Esophagus squamous epithelium (tissue), 5 donors: ENCODE measurements around the gene COPG2. TPM values are rescaled to one million over a fixed set of nuclear protein-coding genes. Genes with fewer than 3 reads are reported as not detected.
A peak's percentile ranks its signal among the peaks of the same experiment; 100 is the strongest.

ENCODE experiments used
- DNase-seq: peaks from one replicate; lab custom pipeline; 2025; lab: John Stamatoyannopoulos, UW
- H3K27ac ChIP-seq, 4 donors: fragments of 200-600 bp; sonication (generic); one replicate each; pipeline ENCODE4 v1.5.1; 2016 to 2019; ENCODE audit warnings: mild to moderate bottlenecking in 1 of 4
- H3K27me3 ChIP-seq, 4 donors: fragments of 200-600 bp; sonication (generic); 1 replicate in 3 of 4; 2 replicates in 1 of 4; pipeline versions ENCODE4 v1.5.1 to v1.6.0; 2017 to 2021; ENCODE audit warnings: antibody characterized with exemption in 1 of 4
- H3K36me3 ChIP-seq, 3 donors: fragments of 200-600 bp; sonication (generic); one replicate each; pipeline ENCODE4 v1.5.1; 2016 to 2019
- H3K4me1 ChIP-seq, 3 donors: fragments of 200-600 bp; sonication (generic); one replicate each; pipeline ENCODE4 v1.5.1; 2017 to 2019
- H3K4me3 ChIP-seq, 4 donors: fragments of 200-600 bp; sonication (generic); 1 replicate in 3 of 4; 2 replicates in 1 of 4; pipeline ENCODE4 v1.5.1; 2016 to 2019; ENCODE audit warnings: mild to moderate bottlenecking in 2 of 4, moderate library complexity in 1 of 4
- H3K9me3 ChIP-seq, 3 donors: fragments of 200-600 bp; sonication (generic); one replicate each; pipeline ENCODE4 v1.5.1; 2016 to 2019
- CTCF ChIP-seq, 6 experiments: fragments of 450-650 bp in 4 of 6; fragments of 200-600 bp in 2 of 6; sonication (generic) in 2 of 6; IDR thresholded peaks; one replicate each; pipeline ENCODE4 v1.5.1; 2016 to 2019; ENCODE audit warnings: antibody characterized with exemption in 6 of 6, mild to moderate bottlenecking in 4 of 6, moderate library complexity in 4 of 6
- POLR2A ChIP-seq, 4 donors: fragments of 450-650 bp; IDR thresholded peaks; one replicate each; pipeline ENCODE4 v1.6.1; 2017; ENCODE audit warnings: antibody characterized with exemption in 4 of 4, mild to moderate bottlenecking in 4 of 4, moderate library complexity in 3 of 4
- WGBS, 2 donors: methylation state at CpG; one replicate each; pipeline ENCODE4 v1.1.5; 2018; 5-methylcytosine and 5-hydroxymethylcytosine counted together
- intact Hi-C: fragments of 100-400 bp; cut with DNase I; formaldehyde crosslinking; loops from one replicate; pipeline ENCODE4 v1.15.0; 2022
- total RNA-seq, 4 donors: library from RNA; depleted of rRNA; stranded (reverse); fragments of >200 nt; gene quantifications; one replicate each; pipeline ENCODE4 v1.1.0, GENCODE V29; 2016
- donor health status: DM: yes; HTN: yes; CAD: no.

Gene COPG2
- total RNA-seq, 4 donors from 2014 or later = 12.3 to 28.2 (median 17.8) TPM

- Histone ChIP-seq H3K9me3 (peaks cover 0 to 4% (median 0%) of the 10 kb centered on the region in 3 donors), H3K4me3 (no peak overlapping the region), H3K27ac (peak overlapping the region in 1 of 4 donors; percentile 6), H3K36me3 (peaks cover 0 to 5% (median 0%) of the 10 kb centered on the region in 3 donors), H3K27me3 (no peaks in the 10 kb centered on the region), H3K4me1 (no peaks in the 10 kb centered on the region)
- intact Hi-C loops = no loop called here
- 80 to 98% methylated on average over 2 of the region's 2 CpGs for WGBS, 2 donors
- no peak for TF ChIP-seq POLR2A (IDR thresholded peaks at IDR 0.05)
- TF ChIP-seq CTCF (IDR thresholded peaks at IDR 0.05) = no peak
- no peak for DNase-seq
Measured at GRCh38 chr7:130566898-130567280, 101.7 kb downstream of the COPG2 start.

GRCh38 chr7:130566168-130566897 is 102.2 kb downstream of the COPG2 start:
- Histone ChIP-seq H3K4me3 (no peak overlapping the region), H3K4me1 (no peaks in the 10 kb centered on the region), H3K27ac (peak overlapping the region in 1 of 4 donors; percentile 6), H3K27me3 (no peaks in the 10 kb centered on the region), H3K9me3 (peaks cover 0 to 4% (median 0%) of the 10 kb centered on the region in 3 donors), H3K36me3 (peaks cover 0 to 5% (median 0%) of the 10 kb centered on the region in 3 donors)
- TF ChIP-seq CTCF (IDR thresholded peaks at IDR 0.05) = no peak
- TF ChIP-seq POLR2A (IDR thresholded peaks at IDR 0.05) = no peak
- WGBS, 2 donors = 82 to 91% methylated on average over 5 to 9 of the region's 9 CpGs
- DNase-seq = no peak
- intact Hi-C loops = no loop called here

- H3K27me3 ChIP-seq = no peaks in the 10 kb centered on the region
- no peaks in the 10 kb centered on the region for H3K4me1 ChIP-seq
- peaks cover 0 to 4% (median 0%) of the 10 kb centered on the region in 3 donors for H3K9me3 ChIP-seq
- TF ChIP-seq CTCF (IDR thresholded peaks at IDR 0.05) (peak in 5 of 6 experiments; percentile 28 to 63 (median 34)), POLR2A (IDR thresholded peaks at IDR 0.05) (no peak)
- WGBS, 2 donors = 13 to 52% methylated on average over 1 of the region's 1 CpG
- intact Hi-C loops = no loop called here
- no peak overlapping the region for H3K4me3 ChIP-seq
- DNase-seq = no peak
- peaks cover 0 to 20% (median 0%) of the 10 kb centered on the region in 3 donors for H3K36me3 ChIP-seq
- no peak overlapping the region for H3K27ac ChIP-seq
Measured at GRCh38 chr7:130560972-130561371, 107.6 kb downstream of the COPG2 start.

GRCh38 chr7:130559184-130559583 is 109.4 kb downstream of the COPG2 start:
- no peak overlapping the region for H3K4me3 ChIP-seq
- no peak for DNase-seq
- TF ChIP-seq POLR2A (IDR thresholded peaks at IDR 0.05) (no peak), CTCF (IDR thresholded peaks at IDR 0.05) (no peak)
- no peaks in the 10 kb centered on the region for H3K4me1 ChIP-seq
- H3K27ac ChIP-seq = no peak overlapping the region
- H3K36me3 ChIP-seq = peaks cover 0 to 27% (median 0%) of the 10 kb centered on the region in 3 donors
- no peaks in the 10 kb centered on the region for H3K9me3 ChIP-seq
- H3K27me3 ChIP-seq = no peaks in the 10 kb centered on the region
- intact Hi-C loops = no loop called here
- WGBS, 2 donors = 98 to 100% methylated on average over 2 of the region's 2 CpGs

GRCh38 chr7:130554481-130554880 is 114.1 kb downstream of the COPG2 start:
- TF ChIP-seq CTCF (IDR thresholded peaks at IDR 0.05) = no peak
- TF ChIP-seq POLR2A (IDR thresholded peaks at IDR 0.05) = no peak
- DNase-seq = no peak
- no peaks in the 10 kb centered on the region for H3K4me1 ChIP-seq

More at GRCh38 chr7:130554481-130554880, 114.1 kb downstream of the COPG2 start:
- H3K27ac ChIP-seq = no peak overlapping the region
- no peak overlapping the region for H3K4me3 ChIP-seq
- H3K27me3 ChIP-seq = no peaks in the 10 kb centered on the region
- 95 to 100% methylated on average over 3 of the region's 3 CpGs for WGBS, 2 donors
- intact Hi-C loops = no loop called here
- H3K36me3 ChIP-seq = peaks cover 0 to 38% (median 0%) of the 10 kb centered on the region in 3 donors
- no peaks in the 10 kb centered on the region for H3K9me3 ChIP-seq
